Transverse colon (tissue), 4 donors: ENCODE results near the gene CCDC172. TPM values are rescaled to one million over a fixed set of nuclear protein-coding genes. Genes with fewer than 3 reads are reported as not detected.

Experiments used
- DNase-seq: peaks from one replicate; pipeline ENCODE4 v3.0.0-alpha.2; 2019
- H3K27ac ChIP-seq, 4 donors: fragments of 200-600 bp; sonication (generic); 2 replicates each; pipeline ENCODE4 v1.5.1; 2016 to 2018; ENCODE audit warnings: inconsistent platforms in 4 of 4
- H3K27me3 ChIP-seq: fragments of 200-600 bp; sonication (generic); 2 replicates; pipeline ENCODE4 v1.5.1; 2017; ENCODE audit warnings: inconsistent platforms
- H3K36me3 ChIP-seq, 4 donors: fragments of 200-600 bp; sonication (generic); 2 replicates each; pipeline ENCODE4 v1.5.1; 2017 to 2019; ENCODE audit warnings: inconsistent platforms in 4 of 4
- H3K4me1 ChIP-seq, 4 donors: fragments of 200-600 bp; sonication (generic); 2 replicates each; pipeline ENCODE4 v1.5.1; 2017 to 2020; ENCODE audit warnings: inconsistent platforms in 4 of 4
- H3K4me3 ChIP-seq, 4 donors: fragments of 200-600 bp; sonication (generic); 1 replicate in 1 of 4; 2 replicates in 3 of 4; pipeline versions ENCODE4 v1.5.1 to v1.6.1; 2017 to 2019; ENCODE audit warnings: inconsistent platforms in 4 of 4
- H3K9me3 ChIP-seq, 2 donors: fragments of 200-600 bp; sonication (generic); 2 replicates each; pipeline ENCODE4 v1.5.1; 2017 to 2019; ENCODE audit warnings: inconsistent platforms in 2 of 2
- EP300 ChIP-seq: sonication (generic); formaldehyde crosslinking; IDR thresholded peaks from one replicate; pipeline ENCODE4 v1.6.1; 2017; ENCODE audit warnings: antibody characterized with exemption, low read depth
- POLR2A ChIP-seq: fragments of 450-650 bp; IDR thresholded peaks from one replicate; pipeline ENCODE4 v1.6.1; 2016; ENCODE audit warnings: antibody characterized with exemption, mild to moderate bottlenecking, moderate library complexity
- POLR2AphosphoS5 ChIP-seq, 3 donors: sonication (generic); formaldehyde crosslinking; IDR thresholded peaks; one replicate each; pipeline ENCODE4 v1.6.1; 2016; ENCODE audit warnings: antibody characterized with exemption in 3 of 3
- WGBS, 2 donors: methylation state at CpG; one replicate each; pipeline ENCODE4 v1.1.5; 2018; ENCODE audit warnings: low coverage in 1 of 2; 5-methylcytosine and 5-hydroxymethylcytosine counted together
- in situ Hi-C, 4 donors: fragments of 200-750 bp; cut with MboI; loops; one replicate each; pipeline versions ENCODE4 v1.15.0 to v1.15.1; 2017; ENCODE audit warnings: low sequenced_read_pairs in 3 of 4, low pct_ligation_motif_present in 1 of 4, low pct_unique_long_range_greater_than_20kb in 1 of 4
- intact Hi-C: fragments of 100-400 bp; cut with DNase I; formaldehyde crosslinking; loops from one replicate; pipeline ENCODE4 v1.15.1; 2023; ENCODE audit warnings: low total_unique reads
- total RNA-seq, 4 donors: library from RNA; depleted of rRNA; stranded (reverse); fragments of >200 nt; gene quantifications; one replicate each; pipeline ENCODE4 v1.1.0, GENCODE V29; 2016
- TF ChIP-seq, protein P1 (sequence below), 5 experiments: fragments of 200-600 bp in 3 of 5; fragments of 450-650 bp in 2 of 5; sonication (generic) in 3 of 5; IDR thresholded peaks; 1 replicate in 2 of 5; 2 replicates in 3 of 5; pipeline ENCODE4 v1.5.1; 2016 to 2017; ENCODE audit warnings: antibody characterized with exemption in 5 of 5, inconsistent platforms in 3 of 5, mild to moderate bottlenecking in 2 of 5, moderate library complexity in 1 of 5

The CCDC172 gene
- total RNA-seq, 4 donors from 2014 or later, result not detected

DNA sequence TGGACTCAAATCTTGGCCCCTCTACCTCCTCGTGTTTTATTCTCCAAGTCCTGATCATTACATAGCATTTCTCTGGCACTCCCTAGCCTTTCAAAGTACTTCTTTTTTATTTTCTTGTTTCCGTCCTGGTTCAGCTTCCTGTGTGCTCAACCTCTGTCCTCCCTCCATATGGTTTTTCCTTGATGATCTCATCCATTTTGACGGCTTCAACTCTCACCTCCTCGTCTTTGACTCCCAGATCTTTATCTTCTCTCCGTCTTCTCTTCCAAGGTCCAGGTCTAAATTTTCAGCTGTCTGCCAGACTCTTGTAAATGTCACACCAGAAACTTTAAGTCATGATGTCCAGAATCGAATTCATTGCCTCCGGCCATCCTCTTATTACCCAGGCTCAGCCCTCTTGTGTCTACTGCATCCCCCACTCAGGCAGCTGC is 27.9 kb upstream of the CCDC172 start:
- H3K4me1 ChIP-seq, result no peaks in the 10 kb centered on the region
- in situ Hi-C loops (loop anchor here in 2 of 4 donors (25.0 kb wide), 2 partner anchors 484 to 584 kb away; no protein-coding TSS in a partner anchor), intact Hi-C loops (no loop called here)
- WGBS, 2 donors, result 49 to 57% methylated on average over 7 of the region's 7 CpGs
- no peaks in the 10 kb centered on the region for H3K27me3 ChIP-seq
- no peak for TF ChIP-seq POLR2AphosphoS5 (IDR thresholded peaks at IDR 0.05)
- TF ChIP-seq, protein P1, sequence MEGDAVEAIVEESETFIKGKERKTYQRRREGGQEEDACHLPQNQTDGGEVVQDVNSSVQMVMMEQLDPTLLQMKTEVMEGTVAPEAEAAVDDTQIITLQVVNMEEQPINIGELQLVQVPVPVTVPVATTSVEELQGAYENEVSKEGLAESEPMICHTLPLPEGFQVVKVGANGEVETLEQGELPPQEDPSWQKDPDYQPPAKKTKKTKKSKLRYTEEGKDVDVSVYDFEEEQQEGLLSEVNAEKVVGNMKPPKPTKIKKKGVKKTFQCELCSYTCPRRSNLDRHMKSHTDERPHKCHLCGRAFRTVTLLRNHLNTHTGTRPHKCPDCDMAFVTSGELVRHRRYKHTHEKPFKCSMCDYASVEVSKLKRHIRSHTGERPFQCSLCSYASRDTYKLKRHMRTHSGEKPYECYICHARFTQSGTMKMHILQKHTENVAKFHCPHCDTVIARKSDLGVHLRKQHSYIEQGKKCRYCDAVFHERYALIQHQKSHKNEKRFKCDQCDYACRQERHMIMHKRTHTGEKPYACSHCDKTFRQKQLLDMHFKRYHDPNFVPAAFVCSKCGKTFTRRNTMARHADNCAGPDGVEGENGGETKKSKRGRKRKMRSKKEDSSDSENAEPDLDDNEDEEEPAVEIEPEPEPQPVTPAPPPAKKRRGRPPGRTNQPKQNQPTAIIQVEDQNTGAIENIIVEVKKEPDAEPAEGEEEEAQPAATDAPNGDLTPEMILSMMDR (IDR thresholded peaks at IDR 0.05), result no peak
- no peak for TF ChIP-seq EP300
- TF ChIP-seq POLR2A, result no peak
- H3K4me3 ChIP-seq, result no peak overlapping the region
- H3K27ac ChIP-seq, result no peak overlapping the region
- no peaks in the 10 kb centered on the region for H3K36me3 ChIP-seq
- no peaks in the 10 kb centered on the region for H3K9me3 ChIP-seq
- no peak for DNase-seq

DNA sequence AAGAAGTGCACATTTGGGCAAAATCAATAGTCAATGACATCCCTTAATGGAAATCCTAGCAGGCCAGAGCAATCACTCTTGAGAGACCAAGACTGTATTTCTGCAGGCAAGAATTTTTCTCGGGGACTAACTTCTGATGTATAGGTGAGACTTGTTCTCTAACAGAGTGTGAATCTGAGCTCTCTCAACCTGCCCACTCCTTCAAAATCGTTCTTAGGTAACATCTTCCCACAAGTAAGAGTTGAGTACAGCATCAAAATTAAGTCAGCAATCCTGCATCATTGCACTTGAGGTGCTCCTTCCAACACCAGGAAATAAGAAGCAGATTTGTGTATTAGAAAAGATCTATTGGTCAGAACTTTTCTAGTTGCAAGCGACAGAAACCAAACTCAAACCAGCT is 25.7 kb upstream of the CCDC172 start:
- Histone ChIP-seq H3K36me3 (no peaks in the 10 kb centered on the region), H3K27ac (no peak overlapping the region), H3K4me1 (no peaks in the 10 kb centered on the region), H3K27me3 (no peaks in the 10 kb centered on the region), H3K4me3 (no peak overlapping the region), H3K9me3 (no peaks in the 10 kb centered on the region)
- intact Hi-C loops (no loop called here), in situ Hi-C loops (loop anchor here in 2 of 4 donors (25.0 kb wide), 2 partner anchors 486 to 586 kb away; no protein-coding TSS in a partner anchor)
- TF ChIP-seq POLR2A (no peak), EP300 (no peak), POLR2AphosphoS5 (IDR thresholded peaks at IDR 0.05) (no peak)
- TF ChIP-seq, protein P1 (IDR thresholded peaks at IDR 0.05), result no peak
- no peak for DNase-seq
- 56 to 71% methylated on average over 3 of the region's 3 CpGs for WGBS, 2 donors

DNA sequence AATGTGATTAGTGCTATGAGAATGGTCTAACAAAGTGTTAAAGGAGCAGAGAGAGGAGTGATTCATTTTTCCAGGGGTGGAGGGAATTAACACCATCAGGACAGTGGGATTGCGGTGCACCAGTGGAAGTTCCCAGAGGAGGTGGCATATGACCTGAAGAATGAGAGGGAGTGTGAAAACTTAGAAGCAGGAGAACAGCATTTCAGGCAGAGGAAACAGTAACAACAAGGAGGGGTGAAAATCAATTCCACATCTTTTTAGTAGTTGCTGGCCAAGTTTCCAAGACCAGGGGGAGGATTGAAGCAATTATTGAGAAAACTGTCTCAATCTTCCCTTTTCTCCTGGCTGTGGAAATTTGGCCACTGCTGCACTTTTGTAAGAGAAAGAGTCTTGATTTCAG is 23.7 kb upstream of the CCDC172 start:
- no peak overlapping the region for H3K4me3 ChIP-seq
- TF ChIP-seq POLR2AphosphoS5 (IDR thresholded peaks at IDR 0.05), result no peak
- no peak for TF ChIP-seq POLR2A
- H3K4me1 ChIP-seq, result no peaks in the 10 kb centered on the region
- in situ Hi-C loops (no loop called here), intact Hi-C loops (no loop called here)
- no peaks in the 10 kb centered on the region for H3K27me3 ChIP-seq
- no peaks in the 10 kb centered on the region for H3K9me3 ChIP-seq
- DNase-seq, result no peak
- H3K36me3 ChIP-seq, result no peaks in the 10 kb centered on the region
- no peak overlapping the region for H3K27ac ChIP-seq
- WGBS, 2 donors, result 83 to 92% methylated on average over 1 of the region's 1 CpG

DNA sequence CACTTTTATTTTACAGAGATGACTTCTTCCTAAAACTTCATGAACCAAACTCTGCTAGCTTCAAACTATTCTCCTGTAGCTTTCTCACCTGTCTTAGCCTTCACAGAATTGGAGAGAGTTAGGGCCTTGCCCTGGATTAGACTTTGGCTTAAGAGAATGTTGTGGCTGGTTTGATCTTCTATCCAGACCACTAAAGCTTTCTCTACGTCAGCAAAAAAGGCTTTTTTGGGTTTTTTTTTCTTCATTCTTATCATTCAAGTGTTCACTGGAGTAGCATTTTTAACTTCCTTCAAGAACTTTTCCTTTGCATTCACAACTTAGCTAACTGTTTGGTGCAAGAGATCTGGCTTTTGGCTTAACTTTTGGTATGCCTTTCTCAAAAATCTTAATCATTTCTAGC is 19.3 kb upstream of the CCDC172 start:
- no peak for TF ChIP-seq EP300
- no peak for TF ChIP-seq POLR2AphosphoS5 (IDR thresholded peaks at IDR 0.05)
- TF ChIP-seq, protein P1 (IDR thresholded peaks at IDR 0.05), result no peak
- no peak for TF ChIP-seq POLR2A
- Histone ChIP-seq H3K27me3 (no peaks in the 10 kb centered on the region), H3K4me3 (no peak overlapping the region), H3K9me3 (no peaks in the 10 kb centered on the region), H3K4me1 (no peaks in the 10 kb centered on the region), H3K36me3 (no peaks in the 10 kb centered on the region), H3K27ac (no peak overlapping the region)
- 33 to 65% methylated on average over 1 of the region's 1 CpG for WGBS, 2 donors
- in situ Hi-C loops (no loop called here), intact Hi-C loops (no loop called here)
- no peak for DNase-seq

DNA sequence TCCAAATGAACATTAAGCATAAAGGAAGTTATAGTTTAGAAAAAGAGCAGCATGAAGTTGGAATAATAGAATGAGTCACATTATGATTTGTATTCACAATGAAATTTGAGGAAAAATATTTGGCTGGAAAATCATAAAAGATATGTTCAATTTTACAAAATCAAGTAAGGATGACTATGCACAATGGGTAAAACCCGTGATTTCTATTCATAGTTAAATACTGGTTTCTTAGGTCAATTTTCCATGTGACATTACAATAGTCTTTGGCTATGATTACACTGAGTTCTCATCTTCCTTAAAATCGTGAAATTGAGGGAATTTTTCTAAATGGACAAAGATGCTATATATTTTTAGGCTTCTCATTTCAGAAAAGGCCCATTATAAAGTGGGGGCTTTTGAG is 17.4 kb upstream of the CCDC172 start:
- Histone ChIP-seq H3K9me3 (no peaks in the 10 kb centered on the region), H3K27ac (no peak overlapping the region), H3K27me3 (no peaks in the 10 kb centered on the region), H3K4me1 (no peaks in the 10 kb centered on the region), H3K36me3 (no peaks in the 10 kb centered on the region), H3K4me3 (no peak overlapping the region)
- no peak for TF ChIP-seq EP300
- TF ChIP-seq, protein P1 (IDR thresholded peaks at IDR 0.05), result no peak
- no peak for TF ChIP-seq POLR2A
- no peak for TF ChIP-seq POLR2AphosphoS5 (IDR thresholded peaks at IDR 0.05)
- intact Hi-C loops (no loop called here), in situ Hi-C loops (no loop called here)
- no peak for DNase-seq
- 57 to 68% methylated on average over 2 of the region's 2 CpGs for WGBS, 2 donors
